GM10248 (cell line): ENCODE measurements around the gene PRDM7.

Experiments
- CTCF ChIA-PET: fragments of 300-600 bp; sonication (Branson Sonifier 250); formaldehyde crosslinking; extraction: SDS; loops from one replicate; lab custom pipeline; 2021; ENCODE audit warnings: antibody characterized with exemption; lab: Yijun Ruan, JAX
- POLR2A ChIA-PET: fragments of 350-650 bp; sonication (Branson Sonifier 250); formaldehyde crosslinking; extraction: SDS; loops from one replicate; lab custom pipeline; 2020; ENCODE audit warnings: antibody characterized with exemption; lab: Yijun Ruan, JAX
- DNase-seq: peaks from one replicate; pipeline ENCODE4 v3.0.0; 2012; ENCODE audit errors: extremely low spot score
- TF ChIP-seq, protein P1 (sequence below): IDR thresholded peaks from 2 replicates; pipeline ENCODE4 v1.5.1; 2012; ENCODE audit warnings: mild to moderate bottlenecking, low read depth; ENCODE audit errors: extremely low read depth, missing control alignments, control extremely low read depth

PRDM7 gene

DNA sequence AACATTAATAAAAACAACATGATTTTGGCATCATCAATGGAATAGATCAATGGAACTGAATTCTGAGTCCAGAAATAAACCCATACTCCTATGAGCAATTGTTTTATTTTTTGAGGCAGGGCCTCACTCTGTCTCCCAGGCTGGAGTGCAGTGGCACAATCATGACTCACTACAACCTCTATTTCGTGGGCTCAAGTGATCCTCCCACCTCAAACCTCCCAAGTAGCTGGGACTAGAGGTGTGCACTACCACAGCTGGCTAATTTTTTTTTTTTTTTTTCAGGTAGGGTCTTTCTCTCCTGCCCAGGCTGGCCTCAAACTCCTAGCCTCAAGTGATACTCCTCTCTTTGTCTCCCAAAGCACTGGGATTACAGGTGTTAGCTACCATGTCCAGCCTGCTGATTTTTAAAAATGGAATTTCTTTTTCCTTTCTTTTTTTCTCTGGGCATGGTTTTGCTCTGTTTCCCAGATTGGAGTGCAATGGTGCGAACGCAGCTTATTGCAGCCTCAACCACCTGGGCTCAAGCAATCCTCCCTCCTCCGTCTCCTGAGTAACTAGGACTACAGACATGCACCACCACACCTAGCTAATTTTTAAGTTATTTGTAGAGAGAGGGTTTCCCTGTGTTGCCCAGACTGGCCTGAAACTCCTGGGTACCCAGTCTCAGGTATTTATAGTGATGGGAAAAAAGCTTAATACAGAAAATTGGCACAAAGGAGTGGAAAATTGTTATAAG is 7.3 kb upstream of the PRDM7 start:
- POLR2A ChIA-PET: no interaction called here
- TF ChIP-seq, protein P1, sequence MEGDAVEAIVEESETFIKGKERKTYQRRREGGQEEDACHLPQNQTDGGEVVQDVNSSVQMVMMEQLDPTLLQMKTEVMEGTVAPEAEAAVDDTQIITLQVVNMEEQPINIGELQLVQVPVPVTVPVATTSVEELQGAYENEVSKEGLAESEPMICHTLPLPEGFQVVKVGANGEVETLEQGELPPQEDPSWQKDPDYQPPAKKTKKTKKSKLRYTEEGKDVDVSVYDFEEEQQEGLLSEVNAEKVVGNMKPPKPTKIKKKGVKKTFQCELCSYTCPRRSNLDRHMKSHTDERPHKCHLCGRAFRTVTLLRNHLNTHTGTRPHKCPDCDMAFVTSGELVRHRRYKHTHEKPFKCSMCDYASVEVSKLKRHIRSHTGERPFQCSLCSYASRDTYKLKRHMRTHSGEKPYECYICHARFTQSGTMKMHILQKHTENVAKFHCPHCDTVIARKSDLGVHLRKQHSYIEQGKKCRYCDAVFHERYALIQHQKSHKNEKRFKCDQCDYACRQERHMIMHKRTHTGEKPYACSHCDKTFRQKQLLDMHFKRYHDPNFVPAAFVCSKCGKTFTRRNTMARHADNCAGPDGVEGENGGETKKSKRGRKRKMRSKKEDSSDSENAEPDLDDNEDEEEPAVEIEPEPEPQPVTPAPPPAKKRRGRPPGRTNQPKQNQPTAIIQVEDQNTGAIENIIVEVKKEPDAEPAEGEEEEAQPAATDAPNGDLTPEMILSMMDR: no peak
- CTCF ChIA-PET: no interaction called here
- DNase-seq: no peak

DNA sequence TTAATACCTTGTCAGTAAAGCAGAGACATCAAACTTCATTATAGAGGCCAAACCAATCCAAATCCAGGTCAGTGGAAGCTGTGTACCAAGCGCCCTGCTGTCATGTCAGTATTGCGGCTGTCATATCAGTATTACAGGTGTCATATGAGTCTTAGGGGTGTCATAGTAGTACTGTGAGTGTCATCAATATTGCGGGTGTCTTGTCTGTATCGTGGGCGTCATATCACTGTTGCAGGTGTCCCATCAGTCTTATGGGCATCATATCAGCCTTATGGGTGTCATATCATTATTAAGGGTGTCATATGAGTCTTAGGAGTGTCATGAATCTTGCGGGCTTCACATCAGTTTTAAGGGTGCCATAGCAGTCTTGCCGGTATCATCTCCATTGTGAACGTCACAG is 6.0 kb upstream of the PRDM7 start:
- ChIA-PET POLR2A (no interaction called here), CTCF (interaction anchor here (0.7 to 2.6 kb wide), 7 partner anchors 9 to 68 kb away, joined by 3 to 23 read pairs (median 3); a partner anchor contains a TSS)
- TF ChIP-seq, protein P1: no peak
- DNase-seq: no peak

DNA sequence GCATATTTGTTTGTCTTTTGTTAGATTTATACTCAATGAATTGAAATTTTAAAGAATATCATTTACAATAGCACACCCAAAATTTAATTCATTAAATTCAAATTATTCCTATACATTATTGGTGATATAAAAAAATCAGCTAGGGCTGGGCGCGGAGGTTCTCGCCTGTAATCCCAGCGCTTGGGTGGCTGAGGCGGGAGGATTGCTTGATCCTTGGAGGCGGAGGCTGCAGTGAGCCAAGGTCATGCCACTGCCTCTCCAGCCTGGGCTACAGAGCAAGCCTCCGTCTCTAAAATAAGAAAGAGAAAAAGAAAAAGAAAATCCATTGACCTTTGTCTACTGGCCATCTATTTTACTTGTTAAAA is 4.5 kb upstream of the PRDM7 start:
- ChIA-PET POLR2A (no interaction called here), CTCF (interaction anchor here (0.8 to 2.6 kb wide), 15 partner anchors 8 to 104 kb away, joined by 3 to 23 read pairs (median 4); a partner anchor contains a TSS)
- TF ChIP-seq, protein P1: no peak
- DNase-seq: no peak

DNA sequence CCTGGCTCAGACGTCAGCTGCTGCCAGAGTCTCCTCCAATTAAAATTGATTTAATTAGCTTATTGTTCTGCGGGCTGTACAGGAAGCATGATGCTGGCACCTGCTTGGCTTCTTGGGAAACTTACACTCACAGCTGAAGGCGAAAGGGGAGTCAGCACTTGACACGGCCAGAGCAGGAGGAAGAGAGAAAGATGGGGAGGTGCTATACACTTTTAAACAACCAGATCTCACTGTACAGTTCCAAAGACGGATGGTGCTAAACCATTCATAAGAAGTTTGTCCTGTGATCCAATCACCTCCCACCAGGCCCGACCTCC is 1.4 kb upstream of the PRDM7 start:
- no peak for DNase-seq
- POLR2A ChIA-PET: no interaction called here
- CTCF ChIA-PET: interaction anchor here (1.0 kb wide), 1 partner anchor 14 kb away, joined by 3 read pairs; no protein-coding TSS in a partner anchor

DNA sequence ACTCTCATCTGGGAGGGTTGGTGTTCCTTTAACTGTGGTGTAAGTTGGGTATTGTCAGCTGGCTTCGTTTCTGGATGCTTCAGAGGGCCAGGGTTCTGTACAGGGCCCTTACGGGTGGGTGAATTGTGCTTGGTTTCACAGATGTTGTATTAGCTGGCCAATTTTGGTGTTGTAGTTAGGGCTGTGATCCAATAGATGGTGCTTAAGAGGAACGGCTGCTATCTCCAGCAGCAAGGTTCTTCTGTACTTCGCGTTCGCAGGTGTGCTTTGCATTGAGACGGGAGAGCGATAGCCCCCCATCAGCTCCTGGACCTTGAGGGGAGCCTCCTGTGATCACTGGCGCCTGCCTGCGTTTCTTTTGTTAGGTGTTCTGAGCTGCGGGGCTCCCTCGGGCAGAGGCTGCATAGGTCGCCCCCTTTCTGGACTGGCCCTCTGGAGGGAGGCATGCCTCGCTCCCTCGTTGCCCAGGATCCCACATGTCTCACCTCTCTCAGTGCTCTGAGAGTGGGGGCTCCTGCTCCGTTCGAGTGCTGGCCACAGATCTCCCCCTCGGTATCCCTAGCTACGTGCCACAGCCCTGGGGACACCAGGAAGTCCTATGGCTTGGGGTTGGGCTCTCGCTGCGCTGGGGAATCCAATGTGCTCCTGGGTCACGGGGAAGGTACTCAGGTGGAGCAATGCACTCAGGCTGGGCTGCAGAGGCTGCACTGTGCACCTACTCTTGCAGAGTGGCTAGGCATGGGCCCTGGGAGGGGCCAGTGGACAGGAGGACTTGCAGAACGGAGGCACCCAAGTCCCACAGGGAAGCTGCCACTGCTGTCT is 837 bp upstream of the PRDM7 start:
- DNase-seq: peak; percentile 54
- ChIA-PET POLR2A (no interaction called here), CTCF (interaction anchor here (1.0 kb wide), 1 partner anchor 15 kb away, joined by 3 read pairs; no protein-coding TSS in a partner anchor)
- TF ChIP-seq, protein P1: peak; percentile 2

More for the DNA sequence above, 1.4 kb upstream of the PRDM7 start:
- TF ChIP-seq, protein P1: no peak

DNA sequence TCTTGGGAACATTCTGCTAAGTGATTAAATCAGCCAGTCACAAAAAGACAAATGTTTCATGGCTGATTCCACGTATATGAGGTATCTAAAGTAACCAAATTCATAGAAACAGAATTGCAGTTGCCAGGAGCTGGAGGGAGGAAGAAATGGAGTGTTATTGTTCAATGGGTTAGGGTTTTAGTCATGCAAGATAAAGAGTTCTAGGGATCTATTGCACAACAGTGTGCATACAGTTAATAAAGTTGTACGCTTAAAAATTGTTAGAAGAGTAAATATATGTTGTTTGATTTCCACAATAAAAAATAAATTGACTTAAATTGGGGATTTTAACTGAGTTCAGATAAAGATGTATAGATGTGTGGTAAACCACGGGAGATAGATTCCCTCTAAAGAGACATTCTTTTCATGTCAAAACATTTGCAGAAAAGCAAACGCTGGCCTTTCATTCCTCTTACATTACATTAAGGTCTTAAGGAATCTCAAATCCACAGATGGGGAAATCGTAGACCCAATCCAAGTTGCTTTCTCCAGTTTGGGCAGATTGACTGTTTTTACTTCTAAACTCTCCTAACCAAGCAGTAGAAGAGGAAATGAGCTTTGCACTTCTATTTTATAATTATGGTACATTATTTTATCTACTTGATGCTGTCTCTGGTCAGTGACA is 4.6 kb downstream of the PRDM7 start:
- ChIA-PET POLR2A (no interaction called here), CTCF (interaction anchor here (2.2 kb wide), 1 partner anchor 9 kb away, joined by 23 read pairs; no protein-coding TSS in a partner anchor)
- TF ChIP-seq, protein P1: no peak
- no peak for DNase-seq
